Calu3 (cell line): ENCODE measurements around the gene SLC35F4. TPM values are rescaled to one million over a fixed set of nuclear protein-coding genes. Genes with fewer than 3 reads are reported as not detected.
"Not testable (repeated sequence)": the region's sequence is repeated elsewhere in the genome, so short reads cannot be mapped to it uniquely, and the experiment has no call there.

Source experiments
- BruUV-seq: library from RNA; stranded (reverse); fragments of 400-500 nt; replicated peaks from 2 replicates; lab custom pipeline; 2021; lab: Mats Ljungman, UMichigan
- CTCF ChIA-PET: fragments of 300-600 bp; sonication (Branson Sonifier 250); formaldehyde crosslinking; loops from one replicate; lab custom pipeline; 2022; ENCODE audit warnings: antibody characterized with exemption; lab: Charles Lee
- DNase-seq: peaks from one replicate; pipeline ENCODE4 v3.0.0; 2022
- H3K27ac Mint-ChIP-seq: one replicate; pipeline ENCODE4 v1.8.0; 2022; ENCODE audit warnings: mixed read lengths; ENCODE audit not compliant: unreplicated experiment
- H3K27me3 Mint-ChIP-seq: one replicate; pipeline ENCODE4 v1.8.0; 2022; ENCODE audit warnings: mixed read lengths; ENCODE audit not compliant: unreplicated experiment
- H3K36me3 Mint-ChIP-seq: one replicate; pipeline ENCODE4 v1.8.0; 2022; ENCODE audit warnings: mild to moderate bottlenecking, moderate library complexity, mixed read lengths; ENCODE audit not compliant: insufficient read depth, unreplicated experiment
- H3K4me1 Mint-ChIP-seq: one replicate; pipeline ENCODE4 v1.8.0; 2022; ENCODE audit warnings: mild to moderate bottlenecking, low read depth, mixed read lengths; ENCODE audit not compliant: unreplicated experiment
- H3K4me3 Mint-ChIP-seq: one replicate; pipeline ENCODE4 v1.8.0; 2022; ENCODE audit warnings: mild to moderate bottlenecking, low read depth, moderate library complexity, mixed read lengths; ENCODE audit not compliant: unreplicated experiment
- H3K9me3 Mint-ChIP-seq: one replicate; pipeline ENCODE4 v1.8.0; 2022; ENCODE audit warnings: low read depth, mixed read lengths; ENCODE audit not compliant: unreplicated experiment
- intact Hi-C: fragments of 100-400 bp; cut with micrococcal nuclease; formaldehyde crosslinking; loops from one replicate; pipeline ENCODE4 v1.10.0; 2022; ENCODE audit not compliant: unreplicated experiment
- total RNA-seq: library from RNA; stranded (reverse); gene quantifications from 2 replicates; pipeline ENCODE4 v1.2.3, GENCODE V29; 2022
- TF ChIP-seq, protein P1 (sequence below): fragments of 200-600 bp; IDR thresholded peaks from one replicate; pipeline ENCODE4 v1.8.0; 2022; ENCODE audit warnings: antibody characterized with exemption; ENCODE audit not compliant: unreplicated experiment

Gene SLC35F4
- total RNA-seq, 1 experiment from 2014 or later: not detected

DNA sequence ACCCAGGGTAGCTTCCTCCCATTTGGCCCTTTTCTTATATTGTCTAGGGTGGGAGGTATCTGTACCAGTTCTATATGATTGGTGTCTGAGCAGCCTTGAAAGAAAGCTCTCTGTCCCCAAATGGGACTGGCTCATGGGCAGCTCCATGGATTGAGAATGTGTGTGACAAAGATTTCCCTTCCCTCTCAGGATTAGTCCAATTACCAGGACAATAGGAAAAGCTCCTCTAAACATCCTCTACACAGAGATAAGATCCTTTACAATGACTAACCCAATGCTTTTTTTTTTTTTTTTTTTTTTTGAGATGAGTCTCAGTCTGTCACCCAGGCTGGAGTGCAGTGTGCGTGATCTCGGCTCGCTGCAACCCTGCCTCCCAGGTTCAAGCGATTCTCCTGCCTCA lies 112.1 kb downstream of the SLC35F4 start:
- no TSS peak for BruUV-seq
- H3K36me3 Mint-ChIP-seq: no peaks in the 10 kb centered on the region
- TF ChIP-seq, protein P1, sequence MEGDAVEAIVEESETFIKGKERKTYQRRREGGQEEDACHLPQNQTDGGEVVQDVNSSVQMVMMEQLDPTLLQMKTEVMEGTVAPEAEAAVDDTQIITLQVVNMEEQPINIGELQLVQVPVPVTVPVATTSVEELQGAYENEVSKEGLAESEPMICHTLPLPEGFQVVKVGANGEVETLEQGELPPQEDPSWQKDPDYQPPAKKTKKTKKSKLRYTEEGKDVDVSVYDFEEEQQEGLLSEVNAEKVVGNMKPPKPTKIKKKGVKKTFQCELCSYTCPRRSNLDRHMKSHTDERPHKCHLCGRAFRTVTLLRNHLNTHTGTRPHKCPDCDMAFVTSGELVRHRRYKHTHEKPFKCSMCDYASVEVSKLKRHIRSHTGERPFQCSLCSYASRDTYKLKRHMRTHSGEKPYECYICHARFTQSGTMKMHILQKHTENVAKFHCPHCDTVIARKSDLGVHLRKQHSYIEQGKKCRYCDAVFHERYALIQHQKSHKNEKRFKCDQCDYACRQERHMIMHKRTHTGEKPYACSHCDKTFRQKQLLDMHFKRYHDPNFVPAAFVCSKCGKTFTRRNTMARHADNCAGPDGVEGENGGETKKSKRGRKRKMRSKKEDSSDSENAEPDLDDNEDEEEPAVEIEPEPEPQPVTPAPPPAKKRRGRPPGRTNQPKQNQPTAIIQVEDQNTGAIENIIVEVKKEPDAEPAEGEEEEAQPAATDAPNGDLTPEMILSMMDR: no peak
- H3K27me3 Mint-ChIP-seq: no peaks in the 10 kb centered on the region
- H3K9me3 Mint-ChIP-seq: no peaks in the 10 kb centered on the region
- H3K4me1 Mint-ChIP-seq: peaks cover 34% of the 10 kb centered on the region
- CTCF ChIA-PET: interaction anchor here (1.1 kb wide), 1 partner anchor 117 kb away, joined by 3 read pairs; no protein-coding TSS in a partner anchor
- no peak overlapping the region for H3K27ac Mint-ChIP-seq
- intact Hi-C loops: no loop called here
- H3K4me3 Mint-ChIP-seq: no peak overlapping the region
- no peak for DNase-seq

GRCh38 chr14:57752142-57752695 lies 113.7 kb downstream of the SLC35F4 start:
- H3K36me3 Mint-ChIP-seq, H3K27me3 Mint-ChIP-seq, intact Hi-C loops, DNase-seq, CTCF ChIA-PET, H3K27ac Mint-ChIP-seq, H3K9me3 Mint-ChIP-seq, BruUV-seq, H3K4me3 Mint-ChIP-seq: not testable (repeated sequence)
- peaks cover 34% of the 10 kb centered on the region for H3K4me1 Mint-ChIP-seq

GRCh38 chr14:57751400-57751799 lies 114.5 kb downstream of the SLC35F4 start:
- Mint-ChIP-seq H3K4me3 (no peak overlapping the region), H3K27ac (peak overlapping the region; percentile 33), H3K27me3 (no peaks in the 10 kb centered on the region), H3K36me3 (no peaks in the 10 kb centered on the region), H3K9me3 (no peaks in the 10 kb centered on the region), H3K4me1 (peaks cover 34% of the 10 kb centered on the region)
- DNase-seq: no peak
- CTCF ChIA-PET: interaction anchor here (0.7 kb wide), 1 partner anchor 138 kb away, joined by 3 read pairs; no protein-coding TSS in a partner anchor
- intact Hi-C loops: no loop called here
- TF ChIP-seq, protein P1: no peak
- BruUV-seq: no TSS peak

GRCh38 chr14:57749267-57749666 lies 116.6 kb downstream of the SLC35F4 start:
- no peaks in the 10 kb centered on the region for H3K9me3 Mint-ChIP-seq

More at GRCh38 chr14:57749267-57749666, 116.6 kb downstream of the SLC35F4 start:
- TF ChIP-seq, protein P1: no peak
- no TSS peak for BruUV-seq
- H3K4me3 Mint-ChIP-seq: no peak overlapping the region
- intact Hi-C loops: loop anchor here (5.0 kb wide), 1 partner anchor 257 kb away; the partner anchor contains the start of gene CCDC198
- no peaks in the 10 kb centered on the region for H3K36me3 Mint-ChIP-seq
- H3K27ac Mint-ChIP-seq: no peak overlapping the region
- CTCF ChIA-PET: interaction anchor here (1.8 kb wide), 1 partner anchor 256 kb away, joined by 4 read pairs; the partner anchor contains the start of gene CCDC198
- no peaks in the 10 kb centered on the region for H3K27me3 Mint-ChIP-seq
- H3K4me1 Mint-ChIP-seq: peaks cover 26% of the 10 kb centered on the region
- DNase-seq: no peak
